Fibroblast of mammary gland (primary cell): ENCODE measurements around the gene AGBL4.

ENCODE experiments used
- DNase-seq: peaks from one replicate; pipeline ENCODE4 v3.0.0-alpha.2; 2010; ENCODE audit warnings: low read depth
- H3K4me3 ChIP-seq: 2 replicates; pipeline ENCODE4 v1.5.1; 2011; ENCODE audit warnings: low read depth, mild to moderate bottlenecking, low read length, moderate library complexity; ENCODE audit not compliant: control insufficient read depth
- CTCF ChIP-seq: conservative IDR thresholded peaks from 2 replicates; pipeline ENCODE4 v1.5.1; 2011; ENCODE audit warnings: low read depth, low read length, inconsistent platforms; ENCODE audit not compliant: control insufficient read depth, insufficient read depth

The AGBL4 gene

GRCh38 chr1:48681476-48682305, 1342.1 kb downstream of the AGBL4 start:
- DNase-seq = peak; percentile 52
- no peak overlapping the region for H3K4me3 ChIP-seq
- no peak for TF ChIP-seq CTCF

GRCh38 chr1:48680411-48681035, 1343.2 kb downstream of the AGBL4 start:
- H3K4me3 ChIP-seq = no peak overlapping the region
- no peak for DNase-seq
- no peak for TF ChIP-seq CTCF

- DNase-seq = no peak
- no peak for TF ChIP-seq CTCF
- H3K4me3 ChIP-seq = no peak overlapping the region
These were observed 1343.9 kb downstream of the AGBL4 start for GRCh38 chr1:48679859-48680258.

GRCh38 chr1:48678710-48679505, 1344.8 kb downstream of the AGBL4 start:
- H3K4me3 ChIP-seq = no peak overlapping the region
- peak; percentile 34 for DNase-seq
- no peak for TF ChIP-seq CTCF

- peak; percentile 61 for DNase-seq
- TF ChIP-seq CTCF = peak; percentile 77
These were observed 1346.2 kb downstream of the AGBL4 start for GRCh38 chr1:48677306-48678287.

GRCh38 chr1:48676822-48677221, 1346.9 kb downstream of the AGBL4 start:
- H3K4me3 ChIP-seq = no peak overlapping the region
- DNase-seq = no peak
- TF ChIP-seq CTCF = no peak

More at GRCh38 chr1:48677306-48678287, 1346.2 kb downstream of the AGBL4 start:
- no peak overlapping the region for H3K4me3 ChIP-seq
